Measurements from ENCODE around the gene MFSD6L.

DNA sequence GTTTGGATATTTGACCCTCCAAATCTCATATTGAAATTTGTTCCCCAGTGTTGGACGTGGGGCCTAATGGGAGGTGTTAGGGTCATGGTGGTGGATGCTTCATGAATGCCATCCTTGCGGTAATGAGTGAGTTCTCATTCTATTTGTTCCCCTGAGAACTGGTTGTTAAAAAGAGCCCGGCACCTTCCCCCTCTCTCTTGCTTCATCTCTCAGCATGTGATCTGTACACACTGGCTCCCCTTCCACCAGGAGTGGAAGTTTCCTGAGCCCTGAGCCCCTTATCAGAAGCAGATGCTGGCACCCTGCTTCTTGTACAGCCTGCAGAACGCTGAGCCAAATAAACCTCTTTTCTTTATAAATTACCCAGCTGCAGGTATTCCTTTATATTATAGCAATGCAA is 42.7 kb upstream of the MFSD6L start:
- TF ChIP-seq POLR2AphosphoS5 (IDR thresholded peaks at IDR 0.05) (no peak), EP300 (IDR thresholded peaks at IDR 0.05) (no peak), POLR2A (IDR thresholded peaks at IDR 0.05) (no peak)
- TF ChIP-seq, protein P1, sequence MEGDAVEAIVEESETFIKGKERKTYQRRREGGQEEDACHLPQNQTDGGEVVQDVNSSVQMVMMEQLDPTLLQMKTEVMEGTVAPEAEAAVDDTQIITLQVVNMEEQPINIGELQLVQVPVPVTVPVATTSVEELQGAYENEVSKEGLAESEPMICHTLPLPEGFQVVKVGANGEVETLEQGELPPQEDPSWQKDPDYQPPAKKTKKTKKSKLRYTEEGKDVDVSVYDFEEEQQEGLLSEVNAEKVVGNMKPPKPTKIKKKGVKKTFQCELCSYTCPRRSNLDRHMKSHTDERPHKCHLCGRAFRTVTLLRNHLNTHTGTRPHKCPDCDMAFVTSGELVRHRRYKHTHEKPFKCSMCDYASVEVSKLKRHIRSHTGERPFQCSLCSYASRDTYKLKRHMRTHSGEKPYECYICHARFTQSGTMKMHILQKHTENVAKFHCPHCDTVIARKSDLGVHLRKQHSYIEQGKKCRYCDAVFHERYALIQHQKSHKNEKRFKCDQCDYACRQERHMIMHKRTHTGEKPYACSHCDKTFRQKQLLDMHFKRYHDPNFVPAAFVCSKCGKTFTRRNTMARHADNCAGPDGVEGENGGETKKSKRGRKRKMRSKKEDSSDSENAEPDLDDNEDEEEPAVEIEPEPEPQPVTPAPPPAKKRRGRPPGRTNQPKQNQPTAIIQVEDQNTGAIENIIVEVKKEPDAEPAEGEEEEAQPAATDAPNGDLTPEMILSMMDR (IDR thresholded peaks at IDR 0.05), result no peak
